ENCODE data around the gene CD247.
A peak's percentile ranks its signal among the peaks of the same experiment; 100 is the strongest.

CD247 gene

GRCh38 chr1:167426716-167427115 is 91.6 kb downstream of the CD247 start:
- Histone ChIP-seq H3K27me3 (ENCODE audit: insufficient read depth, low read length) (no peaks in the 10 kb centered on the region), H4K91ac (ENCODE audit: low read depth, low read length) (no peak overlapping the region), H3K4ac (ENCODE audit: low read depth, low read length) (no peak overlapping the region), H3K9ac (ENCODE audit: low read length) (no peak overlapping the region), H3K36me3 (ENCODE audit: control insufficient read depth in 1 of 2, insufficient read depth in 2 of 2, low read length in 2 of 2) (peaks cover 0 to 9% of the 10 kb centered on the region in 2 experiments), H4K8ac (ENCODE audit: low read depth, low read length) (no peak overlapping the region), H3K9me3 (ENCODE audit: insufficient read depth, low read depth, low read length) (no peaks in the 10 kb centered on the region), H3K79me1 (ENCODE audit: low read length) (peaks cover 2% of the 10 kb centered on the region), H4K12ac (ENCODE audit: low read depth, low read length) (no peak overlapping the region), H3K14ac (ENCODE audit: low read length) (no peak overlapping the region), H3K79me2 (ENCODE audit: control insufficient read depth, insufficient read depth, low read length, poor library complexity) (no peaks in the 10 kb centered on the region), H3K23ac (ENCODE audit: low read length) (no peak overlapping the region), H2BK12ac (ENCODE audit: low read length) (no peak overlapping the region), H3K4me1 (ENCODE audit: control insufficient read depth in 1 of 2, insufficient read depth in 2 of 2, low read length in 2 of 2) (peaks cover 0 to 8% of the 10 kb centered on the region in 2 experiments), H2AFZ (ENCODE audit: insufficient read depth, low read length, poor library complexity) (no peak overlapping the region), H3K18ac (ENCODE audit: low read length) (no peak overlapping the region), H2AK5ac (ENCODE audit: low read length) (no peak overlapping the region), H3K27ac (ENCODE audit: low read depth, low read length) (no peak overlapping the region), H3K4me2 (ENCODE audit: low read length) (no peak overlapping the region), H3K4me3 (ENCODE audit: low read depth, low read length) (no peak overlapping the region), H2BK120ac (ENCODE audit: insufficient read depth, low read length, poor library complexity) (no peak overlapping the region), H2BK5ac (ENCODE audit: low read depth, low read length, poor library complexity) (no peak overlapping the region)
- WGBS (ENCODE audit: extremely low coverage, insufficient coverage, insufficient read length): no CpG with 5 or more reads among the region's 4 CpGs
- no peak for DNase-seq

- Histone ChIP-seq H3K23ac (ENCODE audit: low read length) (no peak overlapping the region), H2BK12ac (ENCODE audit: low read length) (no peak overlapping the region), H4K8ac (ENCODE audit: low read depth, low read length) (no peak overlapping the region), H3K27ac (ENCODE audit: low read depth, low read length) (no peak overlapping the region), H3K79me1 (ENCODE audit: low read length) (peaks cover 2% of the 10 kb centered on the region), H3K9me3 (ENCODE audit: insufficient read depth, low read depth, low read length) (no peaks in the 10 kb centered on the region), H3K27me3 (ENCODE audit: insufficient read depth, low read length) (no peaks in the 10 kb centered on the region), H3K4me2 (ENCODE audit: low read length) (no peak overlapping the region), H2BK5ac (ENCODE audit: low read depth, low read length, poor library complexity) (no peak overlapping the region), H3K79me2 (ENCODE audit: control insufficient read depth, insufficient read depth, low read length, poor library complexity) (no peaks in the 10 kb centered on the region), H4K91ac (ENCODE audit: low read depth, low read length) (no peak overlapping the region), H3K4me3 (ENCODE audit: low read depth, low read length) (no peak overlapping the region), H2BK120ac (ENCODE audit: insufficient read depth, low read length, poor library complexity) (no peak overlapping the region), H2AK5ac (ENCODE audit: low read length) (no peak overlapping the region), H3K14ac (ENCODE audit: low read length) (no peak overlapping the region), H4K12ac (ENCODE audit: low read depth, low read length) (no peak overlapping the region), H3K9ac (ENCODE audit: low read length) (no peak overlapping the region), H3K4ac (ENCODE audit: low read depth, low read length) (no peak overlapping the region), H3K18ac (ENCODE audit: low read length) (no peak overlapping the region), H2AFZ (ENCODE audit: insufficient read depth, low read length, poor library complexity) (no peak overlapping the region), H3K4me1 (ENCODE audit: control insufficient read depth in 1 of 2, insufficient read depth in 2 of 2, low read length in 2 of 2) (peaks cover 0 to 4% of the 10 kb centered on the region in 2 experiments), H3K36me3 (ENCODE audit: control insufficient read depth in 1 of 2, insufficient read depth in 2 of 2, low read length in 2 of 2) (peaks cover 0 to 9% of the 10 kb centered on the region in 2 experiments)
- WGBS (ENCODE audit: extremely low coverage, insufficient coverage, insufficient read length): no CpG with 5 or more reads among the region's 7 CpGs
- no peak for DNase-seq
Measured at GRCh38 chr1:167425482-167425881, 92.8 kb downstream of the CD247 start.

- H2AK5ac ChIP-seq (ENCODE audit: low read length): no peak overlapping the region
- WGBS (ENCODE audit: extremely low coverage, insufficient coverage, insufficient read length): no CpG with 5 or more reads among the region's 15 CpGs
Measured at GRCh38 chr1:167423684-167424619, 94.4 kb downstream of the CD247 start.

GRCh38 chr1:167420510-167420909 is 97.8 kb downstream of the CD247 start:
- H3K79me1 ChIP-seq (ENCODE audit: low read length): no peaks in the 10 kb centered on the region

More at GRCh38 chr1:167423684-167424619, 94.4 kb downstream of the CD247 start:
- Histone ChIP-seq H3K4me1 (ENCODE audit: control insufficient read depth in 1 of 2, insufficient read depth in 2 of 2, low read length in 2 of 2) (no peaks in the 10 kb centered on the region), H3K9ac (ENCODE audit: low read length) (no peak overlapping the region), H3K18ac (ENCODE audit: low read length) (no peak overlapping the region), H3K23ac (ENCODE audit: low read length) (no peak overlapping the region), H3K9me3 (ENCODE audit: insufficient read depth, low read depth, low read length) (no peaks in the 10 kb centered on the region), H2BK12ac (ENCODE audit: low read length) (no peak overlapping the region), H3K79me2 (ENCODE audit: control insufficient read depth, insufficient read depth, low read length, poor library complexity) (no peaks in the 10 kb centered on the region), H2BK120ac (ENCODE audit: insufficient read depth, low read length, poor library complexity) (no peak overlapping the region), H3K27me3 (ENCODE audit: insufficient read depth, low read length) (no peaks in the 10 kb centered on the region), H3K4ac (ENCODE audit: low read depth, low read length) (no peak overlapping the region), H4K8ac (ENCODE audit: low read depth, low read length) (no peak overlapping the region), H3K14ac (ENCODE audit: low read length) (no peak overlapping the region), H2BK5ac (ENCODE audit: low read depth, low read length, poor library complexity) (no peak overlapping the region), H3K79me1 (ENCODE audit: low read length) (no peaks in the 10 kb centered on the region), H3K27ac (ENCODE audit: low read depth, low read length) (no peak overlapping the region), H4K91ac (ENCODE audit: low read depth, low read length) (no peak overlapping the region), H3K4me2 (ENCODE audit: low read length) (no peak overlapping the region), H2AFZ (ENCODE audit: insufficient read depth, low read length, poor library complexity) (no peak overlapping the region), H3K4me3 (ENCODE audit: low read depth, low read length) (no peak overlapping the region), H4K12ac (ENCODE audit: low read depth, low read length) (no peak overlapping the region), H3K36me3 (ENCODE audit: control insufficient read depth in 1 of 2, insufficient read depth in 2 of 2, low read length in 2 of 2) (peaks cover 0 to 9% of the 10 kb centered on the region in 2 experiments)
- no peak for DNase-seq

More at GRCh38 chr1:167420510-167420909, 97.8 kb downstream of the CD247 start:
- Histone ChIP-seq H3K4me1 (ENCODE audit: control insufficient read depth in 1 of 2, insufficient read depth in 2 of 2, low read length in 2 of 2) (no peaks in the 10 kb centered on the region), H3K23ac (ENCODE audit: low read length) (no peak overlapping the region), H3K27me3 (ENCODE audit: insufficient read depth, low read length) (no peaks in the 10 kb centered on the region), H2BK5ac (ENCODE audit: low read depth, low read length, poor library complexity) (no peak overlapping the region), H3K9me3 (ENCODE audit: insufficient read depth, low read depth, low read length) (no peaks in the 10 kb centered on the region), H4K91ac (ENCODE audit: low read depth, low read length) (no peak overlapping the region), H2BK12ac (ENCODE audit: low read length) (no peak overlapping the region), H4K12ac (ENCODE audit: low read depth, low read length) (no peak overlapping the region), H2BK120ac (ENCODE audit: insufficient read depth, low read length, poor library complexity) (no peak overlapping the region), H3K4me3 (ENCODE audit: low read depth, low read length) (no peak overlapping the region), H3K4ac (ENCODE audit: low read depth, low read length) (no peak overlapping the region), H3K36me3 (ENCODE audit: control insufficient read depth in 1 of 2, insufficient read depth in 2 of 2, low read length in 2 of 2) (peaks cover 2 to 11% of the 10 kb centered on the region in 2 experiments), H3K9ac (ENCODE audit: low read length) (no peak overlapping the region), H3K27ac (ENCODE audit: low read depth, low read length) (no peak overlapping the region), H2AK5ac (ENCODE audit: low read length) (no peak overlapping the region), H2AFZ (ENCODE audit: insufficient read depth, low read length, poor library complexity) (no peak overlapping the region), H3K79me2 (ENCODE audit: control insufficient read depth, insufficient read depth, low read length, poor library complexity) (no peaks in the 10 kb centered on the region), H3K18ac (ENCODE audit: low read length) (peak overlapping the region; percentile 75), H3K4me2 (ENCODE audit: low read length) (no peak overlapping the region), H4K8ac (ENCODE audit: low read depth, low read length) (no peak overlapping the region), H3K14ac (ENCODE audit: low read length) (no peak overlapping the region)
- whole genome bisulfite sequencing (ENCODE audit: extremely low coverage, insufficient coverage, insufficient read length): no CpG with 5 or more reads among the region's 3 CpGs
- no peak for DNase-seq

All from trophoblast cell (in vitro differentiated cells and primary cell).